Measurements from ENCODE around the gene LTN1.

DNA sequence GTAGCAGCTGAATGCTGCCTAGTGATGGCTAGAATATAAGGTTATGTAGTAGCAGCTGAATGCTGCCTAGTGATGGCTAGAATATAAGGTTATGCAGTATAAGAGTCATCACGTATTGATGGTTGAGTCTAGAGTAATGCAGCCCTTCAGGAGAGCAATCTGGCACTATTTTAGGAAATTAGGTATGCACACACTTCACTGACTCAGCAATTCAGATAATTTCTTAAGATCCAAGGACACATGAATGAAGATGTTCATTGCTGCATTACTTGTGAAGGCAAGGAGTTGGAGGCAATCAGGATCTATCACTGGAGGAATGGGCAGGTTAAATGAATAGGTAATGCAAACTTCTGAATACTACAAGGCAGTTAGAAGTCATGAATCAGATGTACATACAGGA is 13.6 kb downstream of the LTN1 start:
- TF ChIP-seq, protein P1, sequence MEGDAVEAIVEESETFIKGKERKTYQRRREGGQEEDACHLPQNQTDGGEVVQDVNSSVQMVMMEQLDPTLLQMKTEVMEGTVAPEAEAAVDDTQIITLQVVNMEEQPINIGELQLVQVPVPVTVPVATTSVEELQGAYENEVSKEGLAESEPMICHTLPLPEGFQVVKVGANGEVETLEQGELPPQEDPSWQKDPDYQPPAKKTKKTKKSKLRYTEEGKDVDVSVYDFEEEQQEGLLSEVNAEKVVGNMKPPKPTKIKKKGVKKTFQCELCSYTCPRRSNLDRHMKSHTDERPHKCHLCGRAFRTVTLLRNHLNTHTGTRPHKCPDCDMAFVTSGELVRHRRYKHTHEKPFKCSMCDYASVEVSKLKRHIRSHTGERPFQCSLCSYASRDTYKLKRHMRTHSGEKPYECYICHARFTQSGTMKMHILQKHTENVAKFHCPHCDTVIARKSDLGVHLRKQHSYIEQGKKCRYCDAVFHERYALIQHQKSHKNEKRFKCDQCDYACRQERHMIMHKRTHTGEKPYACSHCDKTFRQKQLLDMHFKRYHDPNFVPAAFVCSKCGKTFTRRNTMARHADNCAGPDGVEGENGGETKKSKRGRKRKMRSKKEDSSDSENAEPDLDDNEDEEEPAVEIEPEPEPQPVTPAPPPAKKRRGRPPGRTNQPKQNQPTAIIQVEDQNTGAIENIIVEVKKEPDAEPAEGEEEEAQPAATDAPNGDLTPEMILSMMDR (IDR thresholded peaks at IDR 0.05) = no peak
- TF ChIP-seq POLR2A (IDR thresholded peaks at IDR 0.05) (no peak), POLR2AphosphoS5 (IDR thresholded peaks at IDR 0.05) (no peak)
